ENCODE measurements around the gene CRTC1.

DNA sequence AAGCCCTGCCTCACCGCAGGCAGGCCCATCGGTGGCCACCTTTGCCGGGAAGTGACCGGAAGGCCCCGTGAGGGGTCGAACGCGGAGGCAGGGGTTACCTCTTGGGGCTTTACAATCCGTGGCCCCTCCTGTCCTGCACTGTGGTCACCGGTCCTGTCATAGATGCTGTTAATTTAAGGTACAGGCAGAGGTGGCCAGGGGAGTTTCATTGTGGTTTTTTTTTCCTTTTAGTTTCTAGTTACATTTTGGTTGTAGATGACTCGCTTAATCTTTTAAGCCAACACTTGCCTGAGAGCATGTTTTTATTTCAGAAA lies 94.6 kb downstream of the CRTC1 start:
- TF ChIP-seq, protein P1, sequence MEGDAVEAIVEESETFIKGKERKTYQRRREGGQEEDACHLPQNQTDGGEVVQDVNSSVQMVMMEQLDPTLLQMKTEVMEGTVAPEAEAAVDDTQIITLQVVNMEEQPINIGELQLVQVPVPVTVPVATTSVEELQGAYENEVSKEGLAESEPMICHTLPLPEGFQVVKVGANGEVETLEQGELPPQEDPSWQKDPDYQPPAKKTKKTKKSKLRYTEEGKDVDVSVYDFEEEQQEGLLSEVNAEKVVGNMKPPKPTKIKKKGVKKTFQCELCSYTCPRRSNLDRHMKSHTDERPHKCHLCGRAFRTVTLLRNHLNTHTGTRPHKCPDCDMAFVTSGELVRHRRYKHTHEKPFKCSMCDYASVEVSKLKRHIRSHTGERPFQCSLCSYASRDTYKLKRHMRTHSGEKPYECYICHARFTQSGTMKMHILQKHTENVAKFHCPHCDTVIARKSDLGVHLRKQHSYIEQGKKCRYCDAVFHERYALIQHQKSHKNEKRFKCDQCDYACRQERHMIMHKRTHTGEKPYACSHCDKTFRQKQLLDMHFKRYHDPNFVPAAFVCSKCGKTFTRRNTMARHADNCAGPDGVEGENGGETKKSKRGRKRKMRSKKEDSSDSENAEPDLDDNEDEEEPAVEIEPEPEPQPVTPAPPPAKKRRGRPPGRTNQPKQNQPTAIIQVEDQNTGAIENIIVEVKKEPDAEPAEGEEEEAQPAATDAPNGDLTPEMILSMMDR (IDR thresholded peaks at IDR 0.05): no peak
- no peak for TF ChIP-seq POLR2A (IDR thresholded peaks at IDR 0.05)
